Activated T-helper 9 cell treated with anti-CD3 and anti-CD28 coated beads, Interleukin-2, amount 50 U/mL, for 16 hours (primary cell): ENCODE measurements around the gene SNX13.

ENCODE experiments used
- DNase-seq: peaks from one replicate; pipeline ENCODE4 v3.0.0-alpha.2; 2020; ENCODE audit warnings: low read depth

Gene SNX13

GRCh38 chr7:17774716-17775288 lies 165.5 kb downstream of the SNX13 start:
- DNase-seq = no peak

- DNase-seq = no peak
Observed at GRCh38 chr7:17774248-17774647, 166.0 kb downstream of the SNX13 start.

- DNase-seq = no peak
Observed at GRCh38 chr7:17773289-17773626, 167.0 kb downstream of the SNX13 start.

GRCh38 chr7:17772581-17773288 lies 167.6 kb downstream of the SNX13 start:
- no peak for DNase-seq

- no peak for DNase-seq
Observed at GRCh38 chr7:17771901-17772408, 168.3 kb downstream of the SNX13 start.

GRCh38 chr7:17770710-17771375 lies 169.5 kb downstream of the SNX13 start:
- DNase-seq = no peak

- peak; percentile 8 for DNase-seq
Observed at GRCh38 chr7:17769918-17770317, 170.4 kb downstream of the SNX13 start.

GRCh38 chr7:17758008-17758407 lies 182.3 kb downstream of the SNX13 start:
- no peak for DNase-seq

GRCh38 chr7:17746020-17746530 lies 194.2 kb downstream of the SNX13 start:
- no peak for DNase-seq

- no peak for DNase-seq
Observed at GRCh38 chr7:17745610-17746009, 194.7 kb downstream of the SNX13 start.

- no peak for DNase-seq
Observed at GRCh38 chr7:17743316-17743715, 197.0 kb downstream of the SNX13 start.

GRCh38 chr7:17741426-17741825 lies 198.9 kb downstream of the SNX13 start:
- DNase-seq = no peak
